Breast epithelium (tissue), 3 donors: Measurements from ENCODE around the gene RBM4B.

ENCODE experiments used
- CTCF ChIP-seq, 3 donors: fragments of 450-650 bp; IDR thresholded peaks; one replicate each; pipeline ENCODE4 v1.5.1; 2016 to 2017; ENCODE audit warnings: antibody characterized with exemption in 3 of 3, mild to moderate bottlenecking in 3 of 3, moderate library complexity in 3 of 3
- POLR2AphosphoS5 ChIP-seq, 3 donors: sonication (generic); formaldehyde crosslinking; IDR thresholded peaks; one replicate each; pipeline ENCODE4 v1.6.1; 2017; ENCODE audit warnings: antibody characterized with exemption in 3 of 3

- TF ChIP-seq CTCF (IDR thresholded peaks at IDR 0.05): no peak
- TF ChIP-seq POLR2AphosphoS5 (IDR thresholded peaks at IDR 0.05): no peak
These were observed 2.6 kb downstream of the RBM4B start for GRCh38 chr11:66674964-66675602.
